GM19099 (cell line): ENCODE results near the gene AGT.

Experiments used
- POLR2A ChIP-seq: IDR thresholded peaks from 3 replicates; pipeline ENCODE4 v1.6.1; 2011; ENCODE audit warnings: low read depth; ENCODE audit not compliant: insufficient read length; ENCODE audit errors: extremely low read depth

The AGT gene

GRCh38 chr1:230704830-230705229, 9.1 kb downstream of the AGT start:
- no peak for TF ChIP-seq POLR2A

GRCh38 chr1:230703679-230704385, 10.1 kb downstream of the AGT start:
- no peak for TF ChIP-seq POLR2A

- TF ChIP-seq POLR2A: no peak
Measured at GRCh38 chr1:230702934-230703678, 10.8 kb downstream of the AGT start.

GRCh38 chr1:230701895-230702768, 11.8 kb downstream of the AGT start:
- TF ChIP-seq POLR2A: no peak

GRCh38 chr1:230701434-230701833, 12.5 kb downstream of the AGT start:
- no peak for TF ChIP-seq POLR2A

GRCh38 chr1:230700132-230700531, 13.8 kb downstream of the AGT start:
- TF ChIP-seq POLR2A: no peak

- TF ChIP-seq POLR2A: no peak
Measured at GRCh38 chr1:230699716-230700115, 14.2 kb downstream of the AGT start.

- no peak for TF ChIP-seq POLR2A
Measured at GRCh38 chr1:230698130-230698529, 15.8 kb downstream of the AGT start.

- no peak for TF ChIP-seq POLR2A
Measured at GRCh38 chr1:230696722-230697437, 17.0 kb downstream of the AGT start.

GRCh38 chr1:230696218-230696617, 17.7 kb downstream of the AGT start:
- TF ChIP-seq POLR2A: no peak

- TF ChIP-seq POLR2A: no peak
Measured at GRCh38 chr1:230694991-230695390, 18.9 kb downstream of the AGT start.

- no peak for TF ChIP-seq POLR2A
Measured at GRCh38 chr1:230694464-230694863, 19.5 kb downstream of the AGT start.

- no peak for TF ChIP-seq POLR2A
Measured at GRCh38 chr1:230693777-230694176, 20.1 kb downstream of the AGT start.

GRCh38 chr1:230693221-230693620, 20.7 kb downstream of the AGT start:
- TF ChIP-seq POLR2A: no peak

GRCh38 chr1:230691615-230692014, 22.3 kb downstream of the AGT start:
- no peak for TF ChIP-seq POLR2A
